GM19240 (cell line): ENCODE data around the gene TRIM36.

Experiments
- DNase-seq: peaks from one replicate; pipeline ENCODE4 v3.0.0; 2011; ENCODE audit warnings: low spot score; ENCODE audit not compliant: insufficient read length

TRIM36 gene

DNA sequence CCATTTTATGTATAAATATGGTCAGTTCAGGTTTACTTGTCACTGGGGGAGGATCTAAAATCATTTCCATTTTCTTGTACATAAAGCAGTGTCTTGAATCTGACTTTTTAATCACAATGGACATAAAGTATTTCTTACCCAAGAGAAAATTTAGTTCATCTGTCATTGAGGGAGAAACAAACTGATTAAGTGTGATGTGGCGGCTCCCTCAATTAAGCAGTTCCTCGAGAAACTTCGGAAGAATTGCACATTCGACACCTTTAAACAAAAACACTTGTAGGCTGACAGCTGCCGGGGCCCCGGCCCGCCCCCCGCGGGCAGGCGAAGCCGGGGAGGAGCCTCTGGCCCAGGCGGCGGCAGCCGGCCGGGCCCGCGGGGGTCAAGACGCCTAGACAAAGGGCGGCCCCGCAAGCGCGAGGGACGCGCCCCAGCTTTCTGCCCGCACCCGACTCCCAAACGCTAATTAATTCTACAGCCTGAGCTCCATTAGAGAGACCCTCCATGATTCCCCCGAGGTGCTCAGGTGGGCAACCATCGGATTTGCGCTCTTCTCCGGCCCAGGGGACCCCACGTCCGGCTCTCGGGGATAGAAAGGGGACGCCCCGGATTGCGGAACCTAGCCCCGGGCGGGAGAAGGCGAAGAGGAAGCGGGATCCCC is 750 bp downstream of the TRIM36 start:
- DNase-seq, result no peak

GRCh38 chr5:115166744-115167393 is 2.8 kb downstream of the TRIM36 start:
- no peak for DNase-seq

DNA sequence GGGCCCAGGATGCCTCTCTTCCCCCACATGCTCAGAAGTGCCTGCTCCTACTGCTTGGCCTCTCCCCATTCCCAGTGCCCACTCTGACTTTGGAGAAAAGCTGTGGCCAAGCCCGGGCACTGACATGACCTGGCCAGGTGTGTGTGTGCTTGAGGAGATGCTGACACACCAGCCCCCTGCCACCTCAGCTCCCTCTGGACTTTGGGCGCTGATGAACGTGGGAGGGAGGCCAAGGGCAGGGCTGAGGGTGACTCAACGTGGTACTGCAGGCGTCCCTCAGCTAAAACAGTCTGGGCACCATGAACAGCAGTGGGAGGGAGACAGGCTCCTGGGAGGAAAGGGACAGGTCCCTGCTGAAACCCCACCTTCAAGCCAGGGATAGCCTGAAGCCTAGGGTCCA is 3.9 kb downstream of the TRIM36 start:
- DNase-seq, result no peak

DNA sequence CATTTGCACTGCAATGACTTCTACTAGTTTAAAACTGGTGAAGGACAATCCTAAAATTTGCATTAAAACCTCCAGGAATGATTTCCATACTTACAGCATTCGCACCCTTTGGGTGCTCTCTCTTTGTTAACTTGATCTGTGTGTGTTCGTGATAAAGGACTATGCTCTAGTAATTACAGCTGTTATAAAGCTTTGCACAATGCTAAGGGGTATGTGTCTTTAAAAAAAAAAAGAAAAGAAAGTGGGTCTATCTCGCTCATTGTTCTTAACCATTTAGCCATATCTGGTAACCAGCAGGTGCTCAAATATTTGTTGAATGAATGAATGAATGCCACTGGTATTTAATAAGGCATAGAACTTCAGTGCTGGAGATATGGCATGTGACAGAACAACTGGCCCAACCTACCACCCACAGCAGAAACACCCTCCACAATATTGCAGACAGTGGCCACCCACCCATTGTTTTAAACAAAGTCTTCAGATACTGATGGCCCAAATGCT is 8.7 kb downstream of the TRIM36 start:
- DNase-seq, result no peak

GRCh38 chr5:115151208-115151805 is 18.4 kb downstream of the TRIM36 start:
- no peak for DNase-seq

DNA sequence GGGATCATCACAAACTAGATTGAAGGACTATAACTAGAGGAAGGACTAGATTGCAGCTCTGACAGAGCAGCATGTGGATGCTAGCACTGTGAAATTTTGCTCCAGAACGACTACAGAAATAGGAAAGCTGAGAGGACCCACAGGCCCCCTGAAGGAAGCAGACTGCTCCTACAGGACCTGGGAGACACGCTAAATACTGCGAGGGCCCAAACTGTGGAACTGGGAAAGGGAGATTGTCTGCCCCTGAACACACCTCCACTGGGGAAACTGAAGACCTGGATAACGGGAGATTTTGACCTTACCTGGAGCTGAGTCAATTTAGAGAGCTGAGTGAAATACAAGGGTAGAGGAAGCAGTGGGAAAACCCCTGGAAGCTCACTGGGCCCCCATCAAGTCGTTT is 19.2 kb downstream of the TRIM36 start:
- DNase-seq, result no peak

- DNase-seq, result no peak
Measured at GRCh38 chr5:115147052-115147451, 22.7 kb downstream of the TRIM36 start.

DNA sequence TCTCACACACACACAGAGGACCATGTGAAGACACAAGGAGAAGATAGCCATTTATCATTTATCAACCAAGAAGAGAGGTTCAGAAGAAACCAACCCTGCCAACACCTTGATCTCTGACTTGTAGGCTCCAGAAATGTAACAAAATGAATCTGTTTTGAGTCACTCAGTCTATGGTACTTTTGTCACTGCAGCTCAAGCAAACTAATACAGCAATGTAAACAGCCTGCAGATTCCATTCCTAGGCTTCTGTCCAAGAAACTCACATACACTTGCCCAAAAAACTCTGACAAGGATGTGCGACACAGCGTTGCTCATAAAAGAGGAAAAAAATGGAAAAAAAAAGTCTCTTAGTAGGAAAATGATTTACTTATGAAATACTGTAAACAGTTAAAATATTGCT is 33.4 kb downstream of the TRIM36 start:
- no peak for DNase-seq

DNA sequence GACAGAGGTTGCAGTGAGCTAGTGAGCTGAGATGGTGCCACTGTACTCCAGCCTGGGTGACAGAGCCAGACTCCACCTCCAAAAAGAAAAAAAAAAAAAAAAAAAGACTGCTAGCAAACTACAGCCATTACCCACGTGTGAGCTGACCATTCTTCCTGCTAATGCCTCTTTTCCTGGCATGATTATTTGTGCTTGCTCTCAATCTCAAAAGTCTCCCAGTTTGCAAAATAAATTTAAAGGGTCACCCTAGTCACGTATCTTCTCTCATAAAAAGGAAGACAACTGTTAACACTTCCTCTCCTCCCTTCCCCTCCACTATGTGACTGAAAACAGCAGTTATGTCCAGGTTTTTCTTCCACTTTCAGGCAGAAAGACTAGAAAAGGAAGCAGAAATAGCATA is 37.2 kb downstream of the TRIM36 start:
- no peak for DNase-seq

DNA sequence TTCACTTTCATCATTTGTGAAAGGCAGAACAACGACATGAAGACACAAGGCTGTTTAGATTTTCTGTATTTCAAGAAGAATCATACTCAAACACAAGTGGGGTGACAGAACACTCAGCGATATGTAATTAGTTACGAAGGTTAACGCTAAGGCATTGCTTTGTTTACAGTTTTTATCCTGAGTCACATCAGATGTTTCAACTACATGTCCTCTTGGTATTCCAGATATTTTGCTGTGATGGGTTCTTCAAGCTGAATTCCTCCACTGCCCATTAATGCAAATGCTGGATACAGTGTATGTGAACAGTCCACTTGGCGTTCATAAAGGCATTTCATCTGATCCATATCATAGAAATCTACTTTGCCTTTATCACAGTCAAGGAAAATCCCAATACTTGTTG is 43.4 kb downstream of the TRIM36 start:
- no peak for DNase-seq

- no peak for DNase-seq
Measured at GRCh38 chr5:115124741-115125140, 45.0 kb downstream of the TRIM36 start.

DNA sequence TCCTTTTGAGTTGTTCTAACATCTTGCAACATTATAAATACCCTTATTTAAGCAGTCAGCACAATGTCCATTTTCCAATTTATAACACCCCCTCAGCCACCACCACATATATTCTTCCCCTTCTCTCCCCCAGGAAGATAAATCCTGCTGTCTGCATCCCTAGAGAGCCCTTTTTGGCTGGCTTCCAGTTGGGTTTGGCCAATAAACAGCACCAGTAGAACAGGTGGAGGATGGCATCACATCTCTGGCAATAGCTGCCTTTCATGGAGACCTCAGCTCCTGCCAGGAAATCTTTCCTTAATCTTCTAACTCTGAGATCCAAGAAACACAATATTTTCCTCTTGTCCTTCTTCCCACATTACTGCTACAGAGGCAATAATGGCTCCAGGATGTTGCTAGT is 53.7 kb downstream of the TRIM36 start:
- no peak for DNase-seq

DNA sequence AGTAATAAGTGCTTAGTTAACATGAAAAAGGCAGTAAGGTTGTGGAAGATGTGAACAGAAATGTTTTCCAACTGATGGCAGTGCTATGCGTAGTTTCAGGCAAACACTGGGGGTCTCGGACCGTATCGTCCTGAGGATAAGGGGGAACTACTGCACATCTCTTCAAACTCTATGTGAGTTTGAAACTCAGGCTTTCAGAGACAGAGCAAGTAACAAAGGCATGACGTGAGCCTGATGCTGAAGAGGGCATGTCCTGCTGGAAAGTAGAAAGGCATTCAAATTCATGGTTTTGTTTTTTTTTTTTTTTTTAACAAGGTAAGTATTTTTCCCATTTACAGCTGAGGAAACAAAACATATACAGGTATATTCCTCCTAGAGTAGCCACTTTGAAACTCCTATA is 59.9 kb downstream of the TRIM36 start:
- DNase-seq, result no peak

- no peak for DNase-seq
Measured at GRCh38 chr5:115109356-115109755, 60.4 kb downstream of the TRIM36 start.

DNA sequence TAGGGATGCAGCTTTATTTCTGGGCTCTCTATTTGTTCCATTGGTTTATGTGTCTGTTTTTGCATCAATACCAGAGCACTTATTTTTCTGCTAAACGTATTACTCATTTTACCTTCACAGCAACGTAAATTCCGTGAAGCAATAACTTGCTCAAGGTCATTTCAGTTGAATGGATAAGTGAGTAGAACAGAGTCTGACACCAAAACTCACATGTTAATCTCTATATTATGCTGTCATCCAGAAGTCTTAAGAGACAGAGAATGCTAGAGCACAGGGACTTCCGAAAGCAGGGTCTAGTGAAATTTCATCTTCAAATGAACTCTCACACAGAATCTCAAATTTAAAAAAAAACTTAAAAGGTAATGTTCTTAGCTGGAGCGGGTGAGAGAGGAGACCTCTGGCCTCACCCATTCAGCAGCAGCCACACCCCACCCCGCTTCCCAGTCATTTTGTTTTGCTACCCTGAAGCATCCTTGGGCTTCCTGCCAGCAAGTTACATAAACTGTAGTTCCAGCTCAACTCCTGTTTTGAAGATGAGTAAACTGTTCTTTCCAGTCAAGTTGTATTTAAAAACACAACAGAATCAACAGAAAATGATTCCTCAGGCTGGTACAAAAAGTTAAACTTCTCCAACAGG is 69.3 kb downstream of the TRIM36 start:
- no peak for DNase-seq

- DNase-seq, result peak; percentile 31
Measured at GRCh38 chr5:115098041-115098702, 71.5 kb downstream of the TRIM36 start.

GRCh38 chr5:115097236-115097635 is 72.5 kb downstream of the TRIM36 start:
- no peak for DNase-seq

- DNase-seq, result no peak
Measured at GRCh38 chr5:115096034-115096769, 73.5 kb downstream of the TRIM36 start.

DNA sequence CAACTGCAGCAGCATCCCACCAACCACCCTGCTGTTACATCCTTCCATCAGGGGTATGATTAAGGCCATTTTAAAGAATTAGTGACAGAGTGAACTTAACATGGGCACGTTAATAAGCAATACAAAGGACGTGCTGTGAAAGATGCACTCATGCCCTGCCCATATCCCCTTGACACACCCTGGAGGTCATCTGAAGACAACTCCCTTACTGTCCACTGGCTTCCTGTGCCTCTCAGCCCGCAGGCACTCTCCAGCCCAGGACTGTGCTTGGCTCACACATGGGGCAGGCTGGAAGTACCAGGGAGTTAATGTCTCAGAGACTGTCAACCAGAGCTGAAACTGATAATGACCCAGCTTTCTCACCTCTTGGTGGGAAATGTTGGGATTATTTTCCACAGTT is 81.8 kb downstream of the TRIM36 start:
- DNase-seq, result no peak

DNA sequence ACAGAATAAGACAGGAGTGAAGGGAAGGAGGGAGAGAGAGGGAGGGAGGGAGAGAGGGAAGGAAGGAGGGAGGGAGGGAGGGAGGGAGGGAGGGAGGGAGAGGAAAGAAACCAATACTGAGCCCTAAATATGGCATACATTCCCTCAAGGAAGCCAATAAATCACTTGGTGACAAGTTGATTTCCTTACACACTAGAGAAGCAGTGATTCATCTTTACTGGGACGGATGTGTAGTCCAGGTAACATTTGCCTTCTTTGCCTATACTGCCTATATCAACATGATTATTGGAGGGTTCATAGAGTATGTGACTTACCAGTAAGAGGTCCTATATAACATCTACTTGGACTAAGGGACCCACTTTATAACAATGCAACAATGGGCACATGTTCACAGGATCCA is 83.2 kb downstream of the TRIM36 start:
- DNase-seq, result no peak

GRCh38 chr5:115084246-115084793 is 85.4 kb downstream of the TRIM36 start:
- no peak for DNase-seq
